WTC11 (cell line): ENCODE measurements around the gene WNT10A. TPM values are rescaled to one million over a fixed set of nuclear protein-coding genes. Genes with fewer than 3 reads are reported as not detected.

Experiments
- ATAC-seq: fragments of 200-7000 bp; cut with Tn5 transposase; 2 replicates; pipeline ENCODE4 v1.10.0; 2021; ENCODE audit warnings: mild to moderate bottlenecking, moderate library complexity
- CTCF ChIA-PET: fragments of 300-600 bp; sonication (Branson Sonifier 250); formaldehyde crosslinking; loops from one replicate; lab custom pipeline; 2021; ENCODE audit warnings: antibody characterized with exemption; lab: Charles Lee
- POLR2A ChIA-PET: fragments of 350-600 bp; sonication (Branson Sonifier 250); formaldehyde crosslinking; loops from one replicate; lab custom pipeline; 2021; ENCODE audit warnings: antibody characterized with exemption; lab: Charles Lee
- DNase-seq: peaks from one replicate; pipeline ENCODE4 v3.0.0; 2021; ENCODE audit warnings: low spot score
- H3K27ac Mint-ChIP-seq: 2 replicates; pipeline ENCODE4 v1.8.0; 2021; ENCODE audit warnings: mixed read lengths
- H3K27me3 Mint-ChIP-seq: 2 replicates; pipeline ENCODE4 v1.8.0; 2021; ENCODE audit warnings: low read depth, mild to moderate bottlenecking, moderate library complexity, mixed read lengths
- H3K36me3 Mint-ChIP-seq: 2 replicates; pipeline ENCODE4 v1.8.0; 2021; ENCODE audit warnings: mixed read lengths
- H3K4me1 Mint-ChIP-seq: 2 replicates; pipeline ENCODE4 v1.8.0; 2022; ENCODE audit warnings: mixed read lengths
- H3K4me3 Mint-ChIP-seq: 2 replicates; pipeline ENCODE4 v1.8.0; 2021; ENCODE audit warnings: mild to moderate bottlenecking, moderate library complexity, mixed read lengths
- H3K9me3 Mint-ChIP-seq: 2 replicates; pipeline ENCODE4 v1.8.0; 2021; ENCODE audit warnings: mixed read lengths
- AFF4 ChIP-seq: sonication (generic); formaldehyde crosslinking; IDR thresholded peaks from 2 replicates; pipeline ENCODE4 v1.8.1; 2023; ENCODE audit warnings: mild to moderate bottlenecking, missing genetic modification reagents, borderline replicate concordance
- ATF1 ChIP-seq: sonication (generic); formaldehyde crosslinking; IDR thresholded peaks from 2 replicates; pipeline ENCODE4 v1.8.1; 2023; ENCODE audit warnings: mild to moderate bottlenecking, moderate library complexity, missing genetic modification reagents
- ATF6 ChIP-seq: sonication (generic); formaldehyde crosslinking; IDR thresholded peaks from 2 replicates; pipeline ENCODE4 v1.8.1; 2023; ENCODE audit warnings: mild to moderate bottlenecking, missing genetic modification reagents
- CREB1 ChIP-seq: sonication (generic); formaldehyde crosslinking; IDR thresholded peaks from 2 replicates; pipeline ENCODE4 v1.8.0; 2023; ENCODE audit warnings: mild to moderate bottlenecking, missing genetic modification reagents
- ELF4 ChIP-seq: sonication (generic); formaldehyde crosslinking; IDR thresholded peaks from 2 replicates; pipeline ENCODE4 v1.8.1; 2022; ENCODE audit warnings: low read depth, mild to moderate bottlenecking, moderate library complexity, missing genetic modification reagents
- EMX1 ChIP-seq: fragments of 250-450 bp; sonication (Bioruptor Pico); IDR thresholded peaks from 2 replicates; pipeline ENCODE4 v1.8.0; 2021; ENCODE audit warnings: mild to moderate bottlenecking
- ETV6 ChIP-seq: sonication (generic); formaldehyde crosslinking; IDR thresholded peaks from 2 replicates; pipeline ENCODE4 v1.8.1; 2022; ENCODE audit warnings: mild to moderate bottlenecking, missing genetic modification reagents
- FOXK1 ChIP-seq: sonication (generic); formaldehyde crosslinking; IDR thresholded peaks from 2 replicates; pipeline ENCODE4 v1.8.0; 2022; ENCODE audit warnings: mild to moderate bottlenecking, moderate library complexity, missing genetic modification reagents
- FOXP1 ChIP-seq: sonication (generic); formaldehyde crosslinking; IDR thresholded peaks from 2 replicates; pipeline ENCODE4 v1.8.0; 2022; ENCODE audit warnings: missing genetic modification reagents, mild to moderate bottlenecking, moderate library complexity, borderline replicate concordance
- GABPB1 ChIP-seq: sonication (generic); formaldehyde crosslinking; IDR thresholded peaks from 2 replicates; pipeline ENCODE4 v1.8.1; 2023; ENCODE audit warnings: mild to moderate bottlenecking, missing genetic modification reagents
- JUN ChIP-seq: sonication (generic); formaldehyde crosslinking; IDR thresholded peaks from 2 replicates; pipeline ENCODE4 v1.8.0; 2023; ENCODE audit warnings: mild to moderate bottlenecking, missing genetic modification reagents
- MXD4 ChIP-seq: fragments of 250-450 bp; sonication (Bioruptor Pico); IDR thresholded peaks from 2 replicates; pipeline ENCODE4 v1.8.0; 2021; ENCODE audit warnings: mild to moderate bottlenecking, moderate library complexity, borderline replicate concordance
- MYBL2 ChIP-seq: sonication (generic); formaldehyde crosslinking; IDR thresholded peaks from 2 replicates; pipeline ENCODE4 v1.8.1; 2023; ENCODE audit warnings: mild to moderate bottlenecking, moderate library complexity, missing genetic modification reagents
- NR2C2 ChIP-seq: sonication (generic); formaldehyde crosslinking; IDR thresholded peaks from 2 replicates; pipeline ENCODE4 v1.8.0; 2022; ENCODE audit warnings: mild to moderate bottlenecking, missing genetic modification reagents
- PRRX2 ChIP-seq: fragments of 250-450 bp; sonication (Bioruptor Pico); IDR thresholded peaks from 2 replicates; pipeline ENCODE4 v1.8.0; 2021; ENCODE audit warnings: mild to moderate bottlenecking
- RORB ChIP-seq: fragments of 250-450 bp; sonication (Bioruptor Pico); IDR thresholded peaks from 2 replicates; pipeline ENCODE4 v1.9.0; 2021; ENCODE audit warnings: mild to moderate bottlenecking
- TCF7 ChIP-seq: sonication (generic); formaldehyde crosslinking; IDR thresholded peaks from 2 replicates; pipeline ENCODE4 v1.8.0; 2022; ENCODE audit warnings: mild to moderate bottlenecking, low read depth, missing genetic modification reagents, moderate library complexity
- ZMAT4 ChIP-seq: fragments of 250-450 bp; sonication (Bioruptor Pico); IDR thresholded peaks from 2 replicates; pipeline ENCODE4 v1.9.0; 2021; ENCODE audit warnings: mild to moderate bottlenecking
- ZNF396 ChIP-seq: fragments of 250-450 bp; sonication (Bioruptor Pico); IDR thresholded peaks from 2 replicates; pipeline ENCODE4 v1.8.0; 2021; ENCODE audit warnings: mild to moderate bottlenecking, moderate library complexity, borderline replicate concordance
- ZNF416 ChIP-seq: fragments of 250-450 bp; sonication (Bioruptor Pico); IDR thresholded peaks from 2 replicates; pipeline ENCODE4 v1.9.0; 2021; ENCODE audit warnings: mild to moderate bottlenecking, inconsistent platforms
- ZNF512 ChIP-seq: sonication (generic); formaldehyde crosslinking; IDR thresholded peaks from 2 replicates; pipeline ENCODE4 v1.8.1; 2022; ENCODE audit warnings: missing genetic modification reagents, borderline replicate concordance
- total RNA-seq: library from RNA; stranded (reverse); gene quantifications from 3 replicates; pipeline ENCODE4 v1.2.3, GENCODE V29; 2021
- TF ChIP-seq, protein P1 (sequence below): sonication (generic); formaldehyde crosslinking; IDR thresholded peaks from 2 replicates; pipeline ENCODE4 v1.8.1; 2022; ENCODE audit warnings: low read depth, mild to moderate bottlenecking, moderate library complexity, missing genetic modification reagents, borderline replicate concordance
- TF ChIP-seq, protein P2 (sequence below): sonication (generic); formaldehyde crosslinking; IDR thresholded peaks from 2 replicates; pipeline ENCODE4 v1.8.0; 2022; ENCODE audit warnings: mild to moderate bottlenecking, missing genetic modification reagents
- TF ChIP-seq, protein P3 (sequence below): sonication (generic); formaldehyde crosslinking; IDR thresholded peaks from 2 replicates; pipeline ENCODE4 v1.8.0; 2022; ENCODE audit warnings: mild to moderate bottlenecking, missing genetic modification reagents

Gene WNT10A
- total RNA-seq, 1 experiment from 2014 or later = not detected

DNA sequence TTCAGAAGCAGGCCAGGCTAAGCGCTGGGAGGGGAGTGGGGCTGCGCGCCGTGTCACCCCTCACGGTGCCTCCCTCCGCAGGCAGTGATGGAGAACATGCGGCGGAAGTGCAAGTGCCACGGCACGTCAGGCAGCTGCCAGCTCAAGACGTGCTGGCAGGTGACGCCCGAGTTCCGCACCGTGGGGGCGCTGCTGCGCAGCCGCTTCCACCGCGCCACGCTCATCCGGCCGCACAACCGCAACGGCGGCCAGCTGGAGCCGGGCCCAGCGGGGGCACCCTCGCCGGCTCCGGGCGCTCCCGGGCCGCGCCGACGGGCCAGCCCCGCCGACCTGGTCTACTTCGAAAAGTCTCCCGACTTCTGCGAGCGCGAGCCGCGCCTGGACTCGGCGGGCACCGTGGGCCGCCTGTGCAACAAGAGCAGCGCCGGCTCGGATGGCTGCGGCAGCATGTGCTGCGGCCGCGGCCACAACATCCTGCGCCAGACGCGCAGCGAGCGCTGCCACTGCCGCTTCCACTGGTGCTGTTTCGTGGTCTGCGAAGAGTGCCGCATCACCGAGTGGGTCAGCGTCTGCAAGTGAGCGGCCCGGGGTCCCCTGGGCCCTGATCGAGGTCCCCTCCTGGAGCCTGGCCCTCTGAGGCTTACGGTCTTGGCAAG is 12.2 kb downstream of the WNT10A start (continued):
- TF ChIP-seq TCF7 = no peak
- TF ChIP-seq, protein P1, sequence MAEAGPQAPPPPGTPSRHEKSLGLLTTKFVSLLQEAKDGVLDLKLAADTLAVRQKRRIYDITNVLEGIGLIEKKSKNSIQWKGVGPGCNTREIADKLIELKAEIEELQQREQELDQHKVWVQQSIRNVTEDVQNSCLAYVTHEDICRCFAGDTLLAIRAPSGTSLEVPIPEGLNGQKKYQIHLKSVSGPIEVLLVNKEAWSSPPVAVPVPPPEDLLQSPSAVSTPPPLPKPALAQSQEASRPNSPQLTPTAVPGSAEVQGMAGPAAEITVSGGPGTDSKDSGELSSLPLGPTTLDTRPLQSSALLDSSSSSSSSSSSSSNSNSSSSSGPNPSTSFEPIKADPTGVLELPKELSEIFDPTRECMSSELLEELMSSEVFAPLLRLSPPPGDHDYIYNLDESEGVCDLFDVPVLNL (CRISPR knock-in tag) = no peak
- TF ChIP-seq FOXP1 = peak; percentile 32; the same call in 1 of the 2 replicates
- no peak for TF ChIP-seq ELF4 (CRISPR knock-in tag)
- TF ChIP-seq RORB = no peak
- TF ChIP-seq GABPB1 (CRISPR knock-in tag) = no peak

DNA sequence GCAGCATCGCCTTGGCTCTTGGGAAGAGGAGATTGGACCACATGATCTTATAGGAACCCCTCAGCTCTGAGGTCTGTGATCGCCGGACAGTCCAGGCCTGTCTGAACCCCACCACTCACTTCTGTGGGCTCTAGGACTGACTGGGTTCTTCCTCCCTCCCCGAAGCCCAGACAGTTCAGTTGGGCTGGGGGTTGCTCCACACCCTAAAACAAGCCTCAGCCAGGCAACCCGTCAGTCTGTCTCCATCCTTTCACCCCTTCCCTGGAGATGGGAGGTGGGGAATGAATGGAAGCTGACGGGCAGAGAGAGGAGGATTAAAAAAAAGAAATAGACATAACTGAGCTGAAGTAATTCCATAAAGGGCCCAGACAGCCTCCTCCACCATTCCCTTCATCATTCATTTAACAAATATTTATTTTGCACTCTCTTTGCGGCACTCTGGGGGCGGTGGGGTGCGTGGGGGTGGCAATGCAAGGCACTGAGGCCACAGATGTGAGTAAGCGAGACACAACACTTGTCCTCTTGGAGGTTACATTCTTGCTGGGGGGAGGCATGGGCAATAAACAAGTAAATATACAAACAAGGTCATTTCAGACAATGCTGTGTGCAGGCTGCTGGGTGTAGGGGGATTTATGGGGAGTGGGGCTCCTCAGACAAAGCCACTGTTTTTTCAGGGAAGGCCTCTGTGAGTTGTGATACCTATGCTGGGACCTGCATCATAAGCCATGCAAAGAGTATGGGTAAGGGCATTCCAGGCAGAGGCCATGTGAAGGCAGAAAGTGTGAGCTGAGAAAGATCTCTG is 12.9 kb downstream of the WNT10A start:
- H3K9me3 Mint-ChIP-seq = no peaks in the 10 kb centered on the region
- peaks cover 21% of the 10 kb centered on the region for H3K4me1 Mint-ChIP-seq
- ChIA-PET POLR2A (no interaction called here), CTCF (interaction anchor here (0.6 to 9.5 kb wide), 13 partner anchors 13 to 166 kb away, joined by 3 to 422 read pairs (median 5); partner anchors contain the start of gene WNT10A)
- no peak overlapping the region for H3K27ac Mint-ChIP-seq
- H3K36me3 Mint-ChIP-seq = no peaks in the 10 kb centered on the region
- DNase-seq = no peak
- peaks cover 99% of the 10 kb centered on the region for H3K27me3 Mint-ChIP-seq
- TF ChIP-seq ATF1 (CRISPR knock-in tag) (no peak), ETV6 (CRISPR knock-in tag) (no peak), TCF7 (no peak), FOXK1 (no peak), ZNF396 (CRISPR knock-in tag) (no peak), NR2C2 (CRISPR knock-in tag) (no peak), ZNF512 (CRISPR knock-in tag) (no peak), AFF4 (no peak), ZNF416 (CRISPR knock-in tag) (no peak), EMX1 (CRISPR knock-in tag) (no peak), PRRX2 (CRISPR knock-in tag) (no peak), MXD4 (CRISPR knock-in tag) (no peak), MYBL2 (CRISPR knock-in tag) (no peak), CREB1 (no peak), ATF6 (no peak), JUN (no peak), ZMAT4 (CRISPR knock-in tag) (no peak)
- TF ChIP-seq, protein P2, sequence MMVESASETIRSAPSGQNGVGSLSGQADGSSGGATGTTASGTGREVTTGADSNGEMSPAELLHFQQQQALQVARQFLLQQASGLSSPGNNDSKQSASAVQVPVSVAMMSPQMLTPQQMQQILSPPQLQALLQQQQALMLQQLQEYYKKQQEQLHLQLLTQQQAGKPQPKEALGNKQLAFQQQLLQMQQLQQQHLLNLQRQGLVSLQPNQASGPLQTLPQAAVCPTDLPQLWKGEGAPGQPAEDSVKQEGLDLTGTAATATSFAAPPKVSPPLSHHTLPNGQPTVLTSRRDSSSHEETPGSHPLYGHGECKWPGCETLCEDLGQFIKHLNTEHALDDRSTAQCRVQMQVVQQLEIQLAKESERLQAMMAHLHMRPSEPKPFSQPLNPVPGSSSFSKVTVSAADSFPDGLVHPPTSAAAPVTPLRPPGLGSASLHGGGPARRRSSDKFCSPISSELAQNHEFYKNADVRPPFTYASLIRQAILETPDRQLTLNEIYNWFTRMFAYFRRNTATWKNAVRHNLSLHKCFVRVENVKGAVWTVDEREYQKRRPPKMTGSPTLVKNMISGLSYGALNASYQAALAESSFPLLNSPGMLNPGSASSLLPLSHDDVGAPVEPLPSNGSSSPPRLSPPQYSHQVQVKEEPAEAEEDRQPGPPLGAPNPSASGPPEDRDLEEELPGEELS (CRISPR knock-in tag) = no peak
- TF ChIP-seq, protein P3, sequence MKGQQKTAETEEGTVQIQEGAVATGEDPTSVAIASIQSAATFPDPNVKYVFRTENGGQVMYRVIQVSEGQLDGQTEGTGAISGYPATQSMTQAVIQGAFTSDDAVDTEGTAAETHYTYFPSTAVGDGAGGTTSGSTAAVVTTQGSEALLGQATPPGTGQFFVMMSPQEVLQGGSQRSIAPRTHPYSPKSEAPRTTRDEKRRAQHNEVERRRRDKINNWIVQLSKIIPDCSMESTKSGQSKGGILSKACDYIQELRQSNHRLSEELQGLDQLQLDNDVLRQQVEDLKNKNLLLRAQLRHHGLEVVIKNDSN (CRISPR knock-in tag) = no peak
- H3K4me3 Mint-ChIP-seq = peak overlapping the region; percentile 61
- peak; percentile 5; the same call in 1 of the 2 replicates for ATAC-seq
